ENCODE results near the gene BORCS8. TPM values are rescaled to one million over a fixed set of nuclear protein-coding genes. Genes with fewer than 3 reads are reported as not detected.

BORCS8 gene
- total and polyA plus RNA-seq, 2 of the 13 experiments (the other 11 are each of a cell fraction or from before 2014, with no cell fraction given), result 9.6 to 13.3 TPM

- TF ChIP-seq PRDM15 (CRISPR knock-in tag; IDR thresholded peaks at IDR 0.05) (no peak), TBX3 (IDR thresholded peaks at IDR 0.05; ENCODE audit: borderline replicate concordance) (no peak), TAF15 (IDR thresholded peaks at IDR 0.05; ENCODE audit: low read depth, low read length, poor library complexity, severe bottlenecking) (no peak), ZNF775 (CRISPR knock-in tag; IDR thresholded peaks at IDR 0.05; ENCODE audit: borderline replicate concordance) (no peak), ATAD3A (CRISPR knock-in tag; IDR thresholded peaks at IDR 0.05) (no peak), ZNF782 (CRISPR knock-in tag; IDR thresholded peaks at IDR 0.05; ENCODE audit: borderline replicate concordance) (no peak), NFIB (CRISPR knock-in tag; IDR thresholded peaks at IDR 0.05; ENCODE audit: borderline replicate concordance) (no peak), WIZ (CRISPR knock-in tag; IDR thresholded peaks at IDR 0.05) (no peak), BATF2 (CRISPR knock-in tag; IDR thresholded peaks at IDR 0.05) (no peak), ZNF224 (CRISPR knock-in tag; IDR thresholded peaks at IDR 0.05) (no peak), BRCA1 (CRISPR knock-in tag; IDR thresholded peaks at IDR 0.05) (no peak), CBX1 (IDR thresholded peaks at IDR 0.05; ENCODE audit: low read depth) (no peak), ZNF12 (CRISPR knock-in tag; IDR thresholded peaks at IDR 0.05) (peak; percentile 46; the same call in 1 of the 2 replicates), ZBTB10 (CRISPR knock-in tag; IDR thresholded peaks at IDR 0.05; ENCODE audit: borderline replicate concordance) (peak; percentile 95), KLF16 (CRISPR knock-in tag; IDR thresholded peaks at IDR 0.05) (peak in 1 of 2 experiments; percentile 65; a peak in 1 of 4 replicates), ZNF609 (CRISPR knock-in tag; IDR thresholded peaks at IDR 0.05; ENCODE audit: borderline replicate concordance) (peak; percentile 48; the same call in 1 of the 2 replicates)
These were observed 20.0 kb downstream of the BORCS8 start (continued) for GRCh38 chr19:19171821-19172532.
